Melanocyte of skin (primary cell): ENCODE results near the gene CTSW. TPM values are rescaled to one million over a fixed set of nuclear protein-coding genes. Genes with fewer than 3 reads are reported as not detected.

Experiments used
- total RNA-seq, 2 donors: library from RNA; depleted of rRNA; stranded (reverse); fragments of >200 nt; gene quantifications; 2 replicates each; pipeline ENCODE4 v1.2.3, GENCODE V29; 2012

CTSW gene, protein sequence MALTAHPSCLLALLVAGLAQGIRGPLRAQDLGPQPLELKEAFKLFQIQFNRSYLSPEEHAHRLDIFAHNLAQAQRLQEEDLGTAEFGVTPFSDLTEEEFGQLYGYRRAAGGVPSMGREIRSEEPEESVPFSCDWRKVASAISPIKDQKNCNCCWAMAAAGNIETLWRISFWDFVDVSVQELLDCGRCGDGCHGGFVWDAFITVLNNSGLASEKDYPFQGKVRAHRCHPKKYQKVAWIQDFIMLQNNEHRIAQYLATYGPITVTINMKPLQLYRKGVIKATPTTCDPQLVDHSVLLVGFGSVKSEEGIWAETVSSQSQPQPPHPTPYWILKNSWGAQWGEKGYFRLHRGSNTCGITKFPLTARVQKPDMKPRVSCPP
- total RNA-seq, result not detected

DNA sequence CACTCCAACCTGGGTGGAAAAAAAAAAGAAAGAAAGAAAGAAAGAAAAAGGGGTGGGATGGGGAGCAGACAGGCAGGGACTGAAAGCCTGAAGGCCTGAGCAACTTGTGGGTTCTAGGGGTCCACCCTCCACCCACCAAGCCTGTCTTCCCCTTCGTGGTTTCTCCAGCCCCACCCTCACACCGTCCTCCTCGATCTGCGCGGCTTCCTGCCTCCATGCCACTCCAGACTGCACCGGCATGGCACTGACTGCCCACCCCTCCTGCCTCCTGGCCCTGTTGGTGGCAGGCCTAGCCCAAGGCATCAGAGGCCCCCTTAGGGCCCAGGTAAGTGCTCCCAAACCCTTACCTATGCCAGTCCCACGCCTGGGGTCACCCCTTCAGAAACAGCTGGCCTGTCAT, at the start of gene CTSW:
TSS of gene CTSW (plus strand) at position 221 of the 400 bp plus-strand sequence. CDS start at position 239, 18 bp downstream.

DNA sequence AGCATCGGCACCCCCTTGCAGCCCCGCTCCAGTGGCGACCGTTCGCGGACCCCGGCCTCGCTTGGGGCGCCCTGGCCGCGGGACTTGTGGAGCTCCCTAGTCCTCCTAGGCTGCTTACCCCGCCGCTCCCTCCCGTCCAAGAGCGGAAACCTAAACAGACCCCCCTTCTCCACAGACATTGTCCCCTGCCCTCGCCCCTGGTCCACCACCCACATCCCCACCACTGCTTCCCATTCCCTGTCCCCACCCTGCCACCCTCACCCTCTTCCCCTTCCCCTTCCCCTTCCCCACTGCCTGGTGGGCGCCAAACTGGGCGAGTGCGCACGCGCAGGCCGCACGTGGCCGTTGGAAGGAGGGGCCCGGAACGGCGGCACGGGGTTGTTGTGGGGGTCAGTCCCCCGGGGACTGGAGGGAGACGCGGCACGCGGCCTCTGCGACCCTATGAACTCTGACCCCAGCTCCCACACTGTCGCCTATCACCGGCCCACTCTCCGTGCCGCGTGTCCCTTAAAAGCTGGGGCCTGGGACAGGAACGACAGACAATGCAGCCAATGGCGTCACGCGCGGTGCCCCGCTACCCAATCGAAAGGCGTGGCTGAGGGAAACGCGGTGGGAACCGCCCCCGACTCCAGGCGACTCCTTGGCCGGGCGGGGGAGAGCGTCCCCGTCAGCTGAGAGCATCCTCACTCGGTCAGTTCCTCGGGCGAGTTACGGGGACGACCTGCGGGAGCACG, 46.2 kb upstream of the CTSW start, which contains the start of gene SNX32:
TSS of gene SNX32 (plus strand) at position 667 of the 734 bp plus-strand sequence. CDS start 103 bp downstream, outside the sequence.

DNA sequence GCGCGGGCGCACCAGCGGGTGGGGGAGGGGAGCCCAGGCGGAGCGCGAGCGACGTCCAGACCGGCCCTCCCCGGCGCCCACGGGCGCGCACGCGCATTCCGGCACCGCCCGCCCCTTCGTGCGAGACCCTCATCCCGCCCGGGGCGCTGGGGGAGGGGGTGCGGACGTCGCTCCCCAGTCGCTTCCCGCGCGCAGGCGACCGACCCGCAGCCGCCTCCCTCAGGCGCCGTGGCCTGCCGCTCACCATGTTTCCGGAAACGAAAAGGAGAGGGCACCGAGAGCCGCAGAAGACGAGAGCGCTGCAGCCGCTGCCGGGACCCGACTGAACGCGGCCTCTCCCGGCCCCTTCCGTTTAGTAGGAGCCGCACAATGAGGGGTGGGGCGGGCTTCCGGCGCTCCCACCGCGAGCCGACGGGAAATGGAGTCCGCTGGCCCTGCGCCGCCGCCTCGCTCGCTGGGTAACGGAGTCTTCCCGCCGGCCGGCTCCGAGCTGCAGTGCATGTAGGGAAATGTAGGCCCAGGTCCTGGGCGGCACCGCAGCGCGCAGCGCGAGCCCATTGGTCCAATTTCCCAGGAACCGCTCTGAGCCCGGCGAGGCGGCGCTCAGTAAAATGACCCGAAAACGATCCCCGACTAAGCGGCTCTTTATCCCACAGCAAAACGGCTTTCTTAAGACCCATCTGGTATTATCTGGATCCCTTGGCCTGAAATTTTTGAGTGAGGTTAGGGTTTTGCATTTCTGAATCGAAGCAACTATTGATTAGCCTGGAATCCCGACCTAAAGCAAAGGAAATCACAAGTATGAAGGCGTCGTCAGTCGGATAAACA, 21.6 kb upstream of the CTSW start, which contains the start of gene CFL1:
TSS of gene CFL1 (minus strand) at position 328 of the 828 bp plus-strand sequence. CDS start at position 247, 81 bp downstream.

DNA sequence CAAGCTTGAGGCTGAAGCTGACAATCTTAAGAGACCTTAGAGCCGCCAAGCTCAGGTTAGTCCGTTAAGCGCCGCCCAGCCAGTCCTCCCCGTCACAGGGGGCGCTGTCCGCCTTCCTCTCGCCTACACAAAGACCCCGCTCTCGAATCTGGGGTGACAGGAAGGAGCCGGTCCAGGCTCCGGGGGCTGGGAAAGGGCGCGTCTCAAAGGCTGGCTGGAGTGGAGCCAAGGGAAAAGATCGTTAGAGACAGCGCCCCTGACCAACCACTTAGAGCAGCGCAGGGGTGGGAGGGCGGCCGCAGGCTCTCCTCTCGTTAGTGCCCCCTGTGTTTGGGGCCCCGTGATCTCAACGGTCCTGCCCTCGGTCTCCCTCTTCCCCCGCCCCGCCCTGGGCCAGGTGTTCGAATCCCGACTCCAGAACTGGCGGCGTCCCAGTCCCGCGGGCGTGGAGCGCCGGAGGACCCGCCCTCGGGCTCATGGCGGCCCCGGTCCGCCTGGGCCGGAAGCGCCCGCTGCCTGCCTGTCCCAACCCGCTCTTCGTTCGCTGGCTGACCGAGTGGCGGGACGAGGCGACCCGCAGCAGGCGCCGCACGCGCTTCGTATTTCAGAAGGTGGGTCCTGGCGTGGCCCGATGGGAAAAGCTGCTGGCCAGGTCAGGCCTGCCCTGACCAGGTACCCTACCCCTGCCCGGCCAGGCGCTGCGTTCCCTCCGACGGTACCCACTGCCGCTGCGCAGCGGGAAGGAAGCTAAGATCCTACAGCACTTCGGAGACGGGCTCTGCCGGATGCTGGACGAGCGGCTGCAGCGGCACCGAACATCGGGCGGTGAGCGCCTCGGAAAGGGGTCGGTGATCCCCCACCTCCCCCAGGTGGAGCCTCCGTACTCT, 19.1 kb upstream of the CTSW start, which contains the start of gene MUS81:
TSS of gene MUS81 (plus strand) at position 156 of the 887 bp plus-strand sequence. CDS start at position 477, 321 bp downstream.

DNA sequence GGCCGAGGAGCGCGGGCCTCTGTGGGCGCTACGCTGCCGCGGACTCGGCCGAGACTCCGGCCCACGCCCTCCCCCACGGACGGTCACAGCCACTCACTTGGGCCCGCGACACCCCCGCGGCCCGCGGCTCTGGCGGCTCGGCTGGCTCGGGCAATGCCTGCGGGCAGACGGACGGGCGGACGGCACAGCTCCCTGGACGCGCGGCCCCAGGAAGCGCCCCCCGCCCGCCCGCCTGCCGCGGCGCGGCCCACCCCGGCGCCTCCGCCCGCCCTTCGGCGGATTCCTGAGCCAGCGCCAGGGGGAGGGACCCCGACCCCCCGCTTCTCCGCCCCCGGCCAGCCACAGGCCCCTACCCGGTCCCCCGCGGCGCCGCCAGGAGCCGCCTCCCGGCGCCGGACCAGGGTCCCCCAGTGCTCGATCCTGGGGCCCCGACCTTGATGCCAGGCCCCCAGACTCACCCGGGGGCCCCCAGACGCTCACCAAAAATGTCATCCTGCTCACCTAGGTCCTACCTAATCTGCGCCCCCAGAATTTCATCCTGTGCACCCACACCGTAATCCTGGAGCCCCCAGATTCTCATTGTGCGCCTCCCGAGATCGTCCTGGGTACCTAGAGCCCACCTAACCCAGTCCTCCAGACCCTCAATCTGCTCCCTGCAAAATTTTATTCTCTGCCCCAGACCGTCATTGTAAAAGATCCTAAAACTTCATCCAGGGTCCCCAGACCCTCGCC, 6.9 kb upstream of the CTSW start, which contains the start of gene EFEMP2:
TSS of gene EFEMP2 (minus strand) at position 215 of the 732 bp plus-strand sequence. CDS start 446 bp downstream, outside the sequence.

DNA sequence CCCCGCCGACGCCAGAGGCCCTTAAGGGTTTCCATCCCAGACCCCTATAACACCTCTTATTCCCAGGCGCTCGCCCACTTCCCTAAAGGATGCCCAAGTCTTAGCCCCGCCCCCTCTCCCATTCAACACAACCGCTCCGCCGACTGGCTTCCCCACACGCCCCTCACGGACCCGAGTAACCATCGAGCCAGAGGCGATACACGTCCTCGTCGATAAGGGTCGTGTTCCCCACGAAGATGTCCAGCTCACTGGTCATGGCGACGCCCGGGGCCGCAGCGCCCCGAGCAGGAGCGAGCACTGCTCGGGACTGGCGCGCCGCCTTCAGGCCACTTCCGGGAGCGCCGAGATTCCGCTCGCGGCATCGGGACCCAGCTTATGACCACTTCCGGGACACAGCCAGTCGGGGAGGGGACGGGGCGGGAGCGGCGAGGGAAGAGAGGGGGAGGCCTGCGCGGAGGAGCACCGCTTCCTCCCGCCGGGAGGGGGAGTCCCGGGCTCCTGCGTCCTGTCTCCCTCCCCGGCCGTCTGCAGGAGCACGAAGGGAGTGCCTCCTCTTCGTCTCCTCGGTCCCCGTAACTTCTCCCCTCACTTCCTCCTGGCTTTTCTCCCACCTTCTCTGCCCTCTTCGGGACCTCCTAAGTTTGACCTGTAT, 8.7 kb downstream of the CTSW start, which contains the start of gene FIBP:
TSS of gene FIBP (minus strand) at position 309 of the 652 bp plus-strand sequence. CDS start at position 256, 53 bp downstream.

DNA sequence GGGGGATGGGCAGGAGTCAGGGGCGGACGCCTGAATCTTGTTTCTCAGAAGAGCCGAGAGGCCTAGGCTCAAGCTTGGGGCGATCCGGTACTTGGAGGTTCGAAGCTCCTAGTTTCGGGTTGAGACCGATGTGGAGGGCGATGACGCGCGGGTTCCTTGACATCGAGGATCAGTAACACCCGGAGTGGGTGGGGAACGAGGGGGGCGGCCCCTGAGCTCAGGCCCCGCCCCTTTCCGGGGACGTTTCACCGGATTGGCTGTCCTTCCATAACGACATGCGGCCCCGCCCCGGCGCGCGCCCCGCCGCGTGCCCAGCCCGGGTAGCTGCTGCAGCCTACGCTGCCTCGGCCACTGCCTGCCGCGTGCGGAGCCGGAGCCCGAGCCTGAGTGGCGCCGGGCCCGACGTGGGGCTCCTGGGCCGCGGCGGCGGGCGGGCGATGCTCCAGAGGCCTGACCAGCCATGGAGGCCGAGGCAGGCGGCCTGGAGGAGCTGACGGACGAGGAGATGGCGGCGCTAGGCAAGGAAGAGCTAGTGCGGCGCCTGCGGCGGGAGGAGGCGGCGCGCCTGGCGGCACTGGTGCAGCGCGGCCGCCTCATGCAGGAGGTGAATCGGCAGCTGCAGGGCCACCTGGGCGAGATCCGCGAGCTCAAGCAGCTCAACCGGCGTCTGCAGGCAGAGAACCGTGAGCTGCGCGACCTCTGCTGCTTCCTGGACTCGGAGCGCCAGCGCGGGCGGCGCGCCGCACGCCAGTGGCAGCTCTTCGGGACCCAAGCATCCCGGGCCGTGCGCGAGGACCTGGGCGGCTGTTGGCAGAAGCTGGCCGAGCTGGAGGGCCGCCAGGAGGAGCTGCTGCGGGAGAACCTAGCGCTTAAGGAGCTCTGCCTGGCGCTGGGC, 10.9 kb downstream of the CTSW start, which contains the start of gene CCDC85B:
TSS of gene CCDC85B (plus strand) at position 350 of the 895 bp plus-strand sequence. CDS start at position 461, 111 bp downstream.

DNA sequence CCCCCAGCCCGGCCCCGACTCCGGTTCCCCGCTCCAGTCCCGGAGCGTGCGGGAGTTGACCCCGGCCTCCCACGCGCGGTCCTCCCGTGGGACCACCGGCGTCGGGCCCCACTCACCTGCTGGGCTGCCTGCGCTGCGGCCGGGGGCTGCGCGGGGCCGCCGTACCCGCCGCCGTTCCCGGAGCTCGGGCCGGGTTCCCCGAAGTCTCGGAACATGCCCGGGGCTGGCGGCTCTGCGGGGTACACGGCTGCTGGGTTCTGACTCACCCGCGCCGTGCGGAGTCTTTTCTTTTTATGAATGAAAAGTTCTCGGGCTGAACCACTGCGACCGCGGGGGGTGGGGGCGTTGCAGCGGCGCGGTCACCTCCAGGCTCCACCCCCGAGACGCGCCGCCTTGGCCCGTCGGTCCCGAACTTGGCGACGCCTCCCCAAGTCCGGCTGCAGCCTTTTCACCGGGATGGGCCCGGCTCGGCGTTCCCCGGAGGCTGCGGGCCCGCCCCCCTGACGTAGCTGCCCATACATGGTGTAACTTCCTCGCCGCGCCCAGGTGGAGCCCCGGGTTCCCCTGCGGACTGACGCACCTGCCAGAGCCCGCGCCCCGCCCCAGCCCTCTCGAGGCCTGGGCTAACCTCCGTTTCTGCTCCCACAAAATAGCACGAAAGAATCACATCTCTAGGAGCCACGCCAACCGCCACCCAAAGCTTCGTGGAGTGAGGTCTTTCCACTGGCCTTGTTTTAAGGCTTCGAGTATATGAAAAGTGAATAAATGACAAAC, 20.7 kb downstream of the CTSW start, which contains the start of gene FOSL1:
TSS of gene FOSL1 (minus strand) at position 264 of the 774 bp plus-strand sequence. CDS start at position 215, 49 bp downstream.

DNA sequence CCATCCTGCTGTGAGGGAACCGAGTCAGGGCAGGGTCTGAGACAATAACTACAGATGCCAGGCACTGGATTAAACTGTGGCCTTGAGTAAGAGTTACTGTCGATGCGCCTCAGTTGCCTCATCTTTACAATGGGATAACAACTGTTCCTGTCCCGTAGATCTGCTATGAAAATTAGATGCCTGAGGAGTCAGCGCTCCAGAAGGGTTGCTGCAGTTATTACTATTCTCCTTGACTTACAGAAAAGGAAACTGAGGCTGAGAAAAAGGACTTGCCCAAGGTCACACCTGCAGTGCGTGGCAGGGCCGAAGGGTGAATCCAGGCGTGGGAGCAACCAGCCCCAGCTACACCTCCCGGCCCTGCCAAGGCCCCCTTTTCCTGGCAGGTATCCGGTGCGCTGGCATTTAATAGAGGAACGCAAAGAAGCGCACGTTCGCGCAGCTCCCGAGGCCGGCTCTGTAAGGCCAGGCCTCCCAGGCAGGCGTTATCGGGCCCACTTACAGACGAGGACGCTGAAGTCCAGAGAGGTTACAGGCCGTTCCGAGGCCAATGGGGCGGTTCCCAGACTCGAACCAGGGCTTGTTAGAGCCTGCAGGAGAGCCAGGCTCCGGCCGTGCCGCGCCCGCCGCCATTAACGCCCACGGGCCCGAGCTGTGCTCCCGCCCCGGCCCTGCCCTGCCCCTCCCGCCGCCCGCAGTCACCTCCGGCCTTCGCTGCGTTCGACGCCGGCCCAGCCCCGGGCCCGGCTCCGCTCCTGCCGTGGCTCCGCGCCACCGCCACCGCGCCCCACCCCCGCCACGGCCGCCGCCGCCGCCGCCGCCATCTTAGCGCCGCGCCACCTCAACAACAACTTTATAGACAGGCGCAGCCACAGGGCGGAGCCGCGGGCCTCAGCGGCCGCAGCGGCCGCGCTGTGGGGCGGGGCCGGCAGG, 38.8 kb downstream of the CTSW start, which contains the start of gene C11orf68:
TSS of gene C11orf68 (minus strand) at position 852 of the 930 bp plus-strand sequence. CDS start at position 821, 31 bp downstream.

DNA sequence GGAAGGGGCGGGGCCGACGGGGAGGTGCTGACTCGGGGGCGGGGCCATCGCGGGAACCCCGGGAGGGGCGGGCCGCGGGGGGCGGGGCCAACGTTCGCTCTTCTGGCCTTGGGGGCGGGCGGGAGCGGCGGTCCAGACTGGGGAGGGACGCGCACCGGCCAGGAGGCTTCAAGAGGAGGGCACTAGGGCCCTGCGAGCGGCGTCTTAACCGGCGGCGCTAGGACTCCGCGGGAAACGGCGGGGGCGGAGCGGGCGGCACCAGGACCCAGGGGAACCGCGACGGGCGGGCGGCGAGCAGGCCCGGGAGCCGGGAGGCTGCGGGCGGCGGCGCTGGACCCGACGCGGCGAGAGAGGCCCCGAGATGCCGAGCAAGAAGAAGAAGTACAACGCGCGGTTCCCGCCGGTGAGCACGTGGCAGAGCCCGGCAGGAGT, 39.5 kb downstream of the CTSW start, which contains the start of gene DRAP1:
TSS of gene DRAP1 (plus strand) at position 286 of the 432 bp plus-strand sequence. CDS start at position 362, 76 bp downstream.

Other genes starting within 250 kb of the CTSW start
- 10 to 100 TPM; 28.0 to 31.7 TPM for gene SIPA1, start 241.7 kb upstream of the CTSW start, total RNA-seq
- gene RELA, start 216.9 kb upstream of the CTSW start, total RNA-seq, result 10 to 100 TPM; 27.3 to 35.8 TPM
- gene KAT5, start 167.6 kb upstream of the CTSW start, total RNA-seq, result 10 to 100 TPM; 58.3 to 58.5 TPM
- 10 to 100 TPM; 51.0 to 78.1 TPM for gene RNASEH2C, start 159.0 kb upstream of the CTSW start, total RNA-seq
- 10 to 100 TPM; 40.6 to 74.3 TPM for gene AP5B1, start 98.9 kb upstream of the CTSW start, total RNA-seq
- not detected for gene OVOL1, start 92.8 kb upstream of the CTSW start, total RNA-seq
- 1 to 10 TPM in 1 of 2 donors, under 1 TPM in 1; 0.69 to 2.3 TPM for gene SNX32, start 45.9 kb upstream of the CTSW start, total RNA-seq
- 1,000 to 10,000 TPM; 1,026 to 1,378 TPM for gene CFL1, start 21.7 kb upstream of the CTSW start, total RNA-seq
- gene MUS81, start 19.4 kb upstream of the CTSW start, total RNA-seq, result 10 to 100 TPM; 37.9 to 51.0 TPM
- 1 to 10 TPM; 4.3 to 6.5 TPM for gene EFEMP2, start 7.0 kb upstream of the CTSW start, total RNA-seq
- 100 to 1,000 TPM; 126 to 165 TPM for gene FIBP, start 8.6 kb downstream of the CTSW start, total RNA-seq
- 10 to 100 TPM; 24.8 to 28.6 TPM for gene CCDC85B, start 10.8 kb downstream of the CTSW start, total RNA-seq
- gene FOSL1, start 20.6 kb downstream of the CTSW start, total RNA-seq, result 10 to 100 TPM in 1 of 2 donors, 1 to 10 TPM in 1; 1.4 to 39.6 TPM
- 10 to 100 TPM; 13.8 to 14.3 TPM for gene C11orf68, start 39.2 kb downstream of the CTSW start, total RNA-seq
- 100 to 1,000 TPM in 1 of 2 donors, 10 to 100 TPM in 1; 51.3 to 109 TPM for gene DRAP1, start 39.6 kb downstream of the CTSW start, total RNA-seq
- gene TSGA10IP, start 65.6 kb downstream of the CTSW start, total RNA-seq, result not detected
- 10 to 100 TPM; 27.9 to 30.3 TPM for gene SART1, start 81.9 kb downstream of the CTSW start, total RNA-seq
- gene EIF1AD, start 122.3 kb downstream of the CTSW start, total RNA-seq, result 10 to 100 TPM; 28.6 to 52.6 TPM
- gene BANF1, start 122.7 kb downstream of the CTSW start, total RNA-seq, result 10 to 100 TPM; 10.3 to 27.6 TPM
- gene CST6, start 132.2 kb downstream of the CTSW start, total RNA-seq, result not detected
- gene CATSPER1, start 146.6 kb downstream of the CTSW start, total RNA-seq, result not detected
- not detected for gene GAL3ST3, start 169.3 kb downstream of the CTSW start, total RNA-seq
- 100 to 1,000 TPM; 173 to 199 TPM for gene SF3B2, start 172.5 kb downstream of the CTSW start, total RNA-seq
- 10 to 100 TPM; 18.2 to 22.6 TPM for gene PACS1, start 190.4 kb downstream of the CTSW start, total RNA-seq